ENCODE data around the gene FKBP14.

Gene FKBP14

DNA sequence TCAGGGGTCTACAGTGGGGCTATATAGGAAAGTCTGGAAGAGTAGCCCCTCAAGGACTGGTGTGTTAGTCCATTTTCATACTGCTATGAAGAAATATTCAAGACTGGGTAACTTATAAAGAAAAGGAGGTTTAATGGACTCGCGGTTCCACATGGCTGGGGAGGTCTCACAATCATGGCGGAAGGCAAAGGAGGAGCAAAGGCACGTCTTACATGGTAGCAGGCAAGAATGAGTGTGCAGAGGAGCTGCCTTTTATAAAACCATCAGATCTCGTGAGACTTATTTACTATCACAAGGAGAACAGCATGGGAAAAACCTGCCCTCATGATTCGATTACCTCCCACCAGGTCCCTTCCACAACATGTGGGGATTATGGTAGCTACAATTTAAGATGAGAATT is 3.0 kb downstream of the FKBP14 start:
- H3K27ac ChIP-seq (replicated peaks), result no peak overlapping the region
- no peak for TF ChIP-seq POLR2AphosphoS5 (IDR thresholded peaks at IDR 0.05; ENCODE audit: low read depth)
- TF ChIP-seq CTCF (IDR thresholded peaks at IDR 0.05; ENCODE audit: insufficient read depth, low read length), result no peak
- TF ChIP-seq GABPA (IDR thresholded peaks at IDR 0.05; ENCODE audit: low read depth), result no peak
- TF ChIP-seq, protein P1, sequence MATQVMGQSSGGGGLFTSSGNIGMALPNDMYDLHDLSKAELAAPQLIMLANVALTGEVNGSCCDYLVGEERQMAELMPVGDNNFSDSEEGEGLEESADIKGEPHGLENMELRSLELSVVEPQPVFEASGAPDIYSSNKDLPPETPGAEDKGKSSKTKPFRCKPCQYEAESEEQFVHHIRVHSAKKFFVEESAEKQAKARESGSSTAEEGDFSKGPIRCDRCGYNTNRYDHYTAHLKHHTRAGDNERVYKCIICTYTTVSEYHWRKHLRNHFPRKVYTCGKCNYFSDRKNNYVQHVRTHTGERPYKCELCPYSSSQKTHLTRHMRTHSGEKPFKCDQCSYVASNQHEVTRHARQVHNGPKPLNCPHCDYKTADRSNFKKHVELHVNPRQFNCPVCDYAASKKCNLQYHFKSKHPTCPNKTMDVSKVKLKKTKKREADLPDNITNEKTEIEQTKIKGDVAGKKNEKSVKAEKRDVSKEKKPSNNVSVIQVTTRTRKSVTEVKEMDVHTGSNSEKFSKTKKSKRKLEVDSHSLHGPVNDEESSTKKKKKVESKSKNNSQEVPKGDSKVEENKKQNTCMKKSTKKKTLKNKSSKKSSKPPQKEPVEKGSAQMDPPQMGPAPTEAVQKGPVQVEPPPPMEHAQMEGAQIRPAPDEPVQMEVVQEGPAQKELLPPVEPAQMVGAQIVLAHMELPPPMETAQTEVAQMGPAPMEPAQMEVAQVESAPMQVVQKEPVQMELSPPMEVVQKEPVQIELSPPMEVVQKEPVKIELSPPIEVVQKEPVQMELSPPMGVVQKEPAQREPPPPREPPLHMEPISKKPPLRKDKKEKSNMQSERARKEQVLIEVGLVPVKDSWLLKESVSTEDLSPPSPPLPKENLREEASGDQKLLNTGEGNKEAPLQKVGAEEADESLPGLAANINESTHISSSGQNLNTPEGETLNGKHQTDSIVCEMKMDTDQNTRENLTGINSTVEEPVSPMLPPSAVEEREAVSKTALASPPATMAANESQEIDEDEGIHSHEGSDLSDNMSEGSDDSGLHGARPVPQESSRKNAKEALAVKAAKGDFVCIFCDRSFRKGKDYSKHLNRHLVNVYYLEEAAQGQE (IDR thresholded peaks at IDR 0.05; ENCODE audit: insufficient replicate concordance, low read depth), result no peak
- DNase-seq (ENCODE audit: low read depth in 1 of 2, low spot score in 1 of 2), result no peak
- no peak overlapping the region for H3K4me3 ChIP-seq (replicated peaks; ENCODE audit: insufficient read depth, low read length)
- no peaks in the 10 kb centered on the region for H3K27me3 ChIP-seq (ENCODE audit: insufficient read depth, poor library complexity, severe bottlenecking)

DNA sequence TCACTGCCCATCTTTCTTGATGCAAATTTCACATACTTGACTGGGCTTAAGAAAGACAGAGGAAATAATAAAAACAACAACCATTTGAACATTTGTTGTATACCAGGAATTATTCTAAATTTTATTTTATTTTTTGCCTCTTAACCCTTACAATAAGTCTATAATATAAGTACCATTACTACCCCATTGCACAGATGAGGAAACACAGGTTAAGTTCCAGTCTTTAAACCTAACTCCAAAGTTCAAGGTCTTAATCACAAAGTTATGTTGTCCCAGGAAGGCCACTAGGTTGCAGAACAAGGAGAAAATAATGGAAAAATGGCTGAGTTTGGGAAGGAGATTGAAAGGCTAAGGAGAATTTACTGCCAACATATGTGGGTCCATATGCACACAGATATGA is 3.5 kb downstream of the FKBP14 start:
- DNase-seq (ENCODE audit: low read depth in 1 of 2, low spot score in 1 of 2), result no peak
- Histone ChIP-seq H3K4me3 (replicated peaks; ENCODE audit: insufficient read depth, low read length) (no peak overlapping the region), H3K27ac (replicated peaks) (no peak overlapping the region), H3K27me3 (ENCODE audit: insufficient read depth, poor library complexity, severe bottlenecking) (no peaks in the 10 kb centered on the region)
- TF ChIP-seq CTCF (IDR thresholded peaks at IDR 0.05; ENCODE audit: insufficient read depth, low read length), result no peak
- no peak for TF ChIP-seq SPI1 (IDR thresholded peaks at IDR 0.05; ENCODE audit: borderline replicate concordance, low read depth)
- TF ChIP-seq POLR2AphosphoS5 (IDR thresholded peaks at IDR 0.05; ENCODE audit: low read depth), result no peak
- TF ChIP-seq, protein P1 (IDR thresholded peaks at IDR 0.05; ENCODE audit: insufficient replicate concordance, low read depth), result no peak
- TF ChIP-seq GABPA (IDR thresholded peaks at IDR 0.05; ENCODE audit: low read depth), result no peak

DNA sequence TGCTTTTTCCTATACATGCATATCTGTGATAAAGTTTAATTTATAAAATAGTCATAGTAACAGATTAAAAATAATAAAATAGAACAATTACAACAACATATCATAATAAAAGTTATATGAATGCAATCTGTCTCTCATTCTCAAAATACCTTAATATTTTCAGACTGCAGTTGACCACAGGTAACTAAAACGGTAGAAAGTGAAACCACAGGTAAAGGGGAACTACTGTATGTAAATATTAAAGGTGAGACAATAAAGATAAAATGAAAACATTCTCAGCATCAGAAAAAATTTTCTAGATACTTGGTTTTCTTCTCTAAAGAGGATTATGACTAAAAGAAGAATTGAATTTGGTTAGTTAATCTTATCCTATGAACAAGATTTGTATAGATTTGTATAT is 6.0 kb downstream of the FKBP14 start:
- no peak overlapping the region for H3K27ac ChIP-seq (replicated peaks)
- no peak overlapping the region for H3K4me3 ChIP-seq (replicated peaks; ENCODE audit: insufficient read depth, low read length)
- no peak for DNase-seq (ENCODE audit: low read depth in 1 of 2, low spot score in 1 of 2)
- TF ChIP-seq, protein P1 (IDR thresholded peaks at IDR 0.05; ENCODE audit: insufficient replicate concordance, low read depth), result no peak
- TF ChIP-seq SPI1 (IDR thresholded peaks at IDR 0.05; ENCODE audit: borderline replicate concordance, low read depth), result no peak
- no peak for TF ChIP-seq GABPA (IDR thresholded peaks at IDR 0.05; ENCODE audit: low read depth)
- no peak for TF ChIP-seq POLR2AphosphoS5 (IDR thresholded peaks at IDR 0.05; ENCODE audit: low read depth)
- TF ChIP-seq CTCF (IDR thresholded peaks at IDR 0.05; ENCODE audit: insufficient read depth, low read length), result no peak
- H3K27me3 ChIP-seq (ENCODE audit: insufficient read depth, poor library complexity, severe bottlenecking), result no peaks in the 10 kb centered on the region
